NCI-H345 (cell line): ENCODE data around the gene B3GALNT2.
A peak's percentile ranks its signal among the peaks of the same experiment; 100 is the strongest.
"Not testable (repeated sequence)": the region's sequence is repeated elsewhere in the genome, so short reads cannot be mapped to it uniquely, and the experiment has no call there.

Source experiments
- DNase-seq: peaks from one replicate; lab custom pipeline; 2025; lab: John Stamatoyannopoulos, UW

B3GALNT2 gene

DNA sequence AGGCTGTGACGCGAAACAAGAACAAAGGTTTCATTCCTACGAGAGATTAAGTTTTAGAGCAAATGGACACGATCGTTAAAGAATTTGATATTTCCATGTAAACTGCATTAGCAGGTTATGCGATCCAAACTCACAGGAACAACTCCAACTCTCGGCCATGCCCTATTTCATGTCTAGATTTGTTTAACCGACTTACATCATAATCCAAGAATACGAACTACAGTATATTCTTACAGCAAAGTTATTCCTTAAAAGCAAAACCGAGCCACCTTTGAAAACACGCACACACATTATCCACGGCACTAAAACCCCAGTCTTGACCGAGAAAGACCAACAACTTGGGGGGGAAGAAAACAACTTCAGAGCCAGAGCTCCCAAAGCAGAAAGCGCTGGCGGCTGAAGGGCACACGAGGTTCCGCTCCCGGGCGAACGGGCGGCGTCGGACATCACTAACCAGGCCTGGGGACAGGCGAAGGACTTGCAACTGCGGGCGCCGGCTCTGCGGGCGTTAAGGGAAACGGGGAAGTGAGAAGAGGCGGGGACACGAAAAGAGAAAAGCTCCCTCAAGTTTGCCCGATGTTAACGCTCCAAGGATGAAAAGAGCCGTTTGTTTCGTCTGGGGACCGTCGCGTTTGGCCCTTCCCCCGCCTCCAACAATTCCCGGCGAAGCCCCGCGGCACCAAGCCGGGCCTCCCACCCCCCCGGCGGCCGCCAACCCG is 690 bp downstream of the B3GALNT2 start:
- DNase-seq: peak; percentile 58

GRCh38 chr1:235502601-235503402 is 1.4 kb downstream of the B3GALNT2 start:
- no peak for DNase-seq

- DNase-seq: no peak
These were observed 3.2 kb downstream of the B3GALNT2 start for GRCh38 chr1:235500971-235501540.

DNA sequence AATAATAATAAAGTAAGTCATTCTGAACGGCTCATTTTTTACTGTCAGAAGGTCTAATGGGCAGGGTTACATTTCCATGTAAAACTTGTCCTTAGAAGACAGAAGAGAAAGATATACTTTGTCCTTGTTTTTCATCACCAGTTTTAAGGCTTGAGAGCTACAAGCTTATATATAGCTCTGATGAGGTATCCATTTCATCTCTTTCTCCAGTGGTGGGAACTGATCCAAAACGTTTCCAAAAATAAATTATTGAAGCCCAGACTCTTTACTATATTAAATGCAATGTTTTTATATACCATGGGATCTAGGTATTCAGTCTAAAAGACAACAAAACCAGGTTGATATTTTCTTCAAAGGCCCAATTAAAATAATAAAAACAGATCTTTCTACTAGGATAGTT is 8.7 kb downstream of the B3GALNT2 start:
- DNase-seq: no peak

GRCh38 chr1:235495030-235495429 is 9.2 kb downstream of the B3GALNT2 start:
- no peak for DNase-seq

DNA sequence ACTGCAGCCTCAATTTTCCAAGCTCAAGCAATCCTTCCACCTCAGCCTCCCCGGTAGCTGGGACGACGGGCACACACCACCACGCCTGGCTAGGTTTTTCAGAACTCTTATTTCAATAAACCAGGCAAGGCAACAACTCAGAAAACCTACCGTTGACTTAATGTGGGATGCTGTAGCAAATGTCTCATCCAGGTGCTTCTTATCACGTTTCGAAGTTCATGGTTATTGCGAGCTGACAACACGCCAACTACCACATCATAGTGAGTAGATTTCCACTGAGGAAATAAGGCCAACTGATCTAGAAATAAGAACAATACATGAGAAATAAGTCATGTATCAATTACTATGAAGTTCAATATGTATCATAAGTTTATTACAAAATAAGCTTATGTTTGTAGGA is 9.7 kb downstream of the B3GALNT2 start:
- no peak for DNase-seq

- no peak for DNase-seq
These were observed 12.6 kb downstream of the B3GALNT2 start for GRCh38 chr1:235491644-235492043.

- DNase-seq: no peak
These were observed 17.9 kb downstream of the B3GALNT2 start for GRCh38 chr1:235486321-235486720.

GRCh38 chr1:235485558-235485957 is 18.7 kb downstream of the B3GALNT2 start:
- no peak for DNase-seq

DNA sequence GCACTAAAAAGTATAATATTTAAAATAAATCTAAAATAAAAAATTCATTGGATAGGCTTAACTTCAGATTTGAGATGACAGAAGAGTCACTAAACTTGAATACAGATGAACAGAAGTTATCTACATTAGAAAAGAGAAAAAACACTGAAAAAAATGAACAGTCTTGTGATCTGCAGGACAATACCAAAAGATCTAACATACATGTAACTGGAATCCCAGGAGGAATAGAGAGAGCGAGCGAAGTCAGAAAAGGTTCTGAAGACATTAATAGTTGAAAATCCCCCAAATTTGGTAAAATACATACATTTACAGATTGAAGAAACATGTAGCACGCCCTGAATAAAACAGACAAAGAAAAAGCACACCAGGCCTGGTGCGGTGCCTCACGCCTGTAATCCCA is 21.2 kb downstream of the B3GALNT2 start:
- no peak for DNase-seq

GRCh38 chr1:235473806-235474205 is 30.4 kb downstream of the B3GALNT2 start:
- DNase-seq: no peak

GRCh38 chr1:235470741-235471439 is 33.4 kb downstream of the B3GALNT2 start:
- no peak for DNase-seq

- DNase-seq: not testable (repeated sequence)
These were observed 34.4 kb downstream of the B3GALNT2 start for GRCh38 chr1:235469897-235470296.

GRCh38 chr1:235468970-235469369 is 35.3 kb downstream of the B3GALNT2 start:
- no peak for DNase-seq

DNA sequence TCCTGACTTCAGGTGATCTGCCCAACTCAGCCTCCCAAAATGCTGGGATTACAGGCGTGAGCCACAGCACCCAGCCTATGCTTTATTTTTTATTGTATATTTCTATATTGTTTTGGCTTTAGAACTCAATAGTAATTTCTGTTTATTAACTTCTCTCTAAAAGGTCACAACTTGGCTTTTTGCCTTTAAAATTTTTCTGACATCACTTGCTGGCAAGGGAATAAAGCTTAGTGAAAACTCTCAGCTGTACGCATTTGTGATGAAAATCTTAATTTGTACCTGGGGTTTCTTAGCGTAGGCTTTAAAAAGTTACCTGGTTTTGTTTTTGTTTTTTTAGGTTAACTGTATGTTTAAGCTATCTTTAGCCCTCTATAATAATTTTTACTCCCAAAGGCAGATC is 36.2 kb downstream of the B3GALNT2 start:
- no peak for DNase-seq

GRCh38 chr1:235465066-235465465 is 39.2 kb downstream of the B3GALNT2 start:
- DNase-seq: no peak

DNA sequence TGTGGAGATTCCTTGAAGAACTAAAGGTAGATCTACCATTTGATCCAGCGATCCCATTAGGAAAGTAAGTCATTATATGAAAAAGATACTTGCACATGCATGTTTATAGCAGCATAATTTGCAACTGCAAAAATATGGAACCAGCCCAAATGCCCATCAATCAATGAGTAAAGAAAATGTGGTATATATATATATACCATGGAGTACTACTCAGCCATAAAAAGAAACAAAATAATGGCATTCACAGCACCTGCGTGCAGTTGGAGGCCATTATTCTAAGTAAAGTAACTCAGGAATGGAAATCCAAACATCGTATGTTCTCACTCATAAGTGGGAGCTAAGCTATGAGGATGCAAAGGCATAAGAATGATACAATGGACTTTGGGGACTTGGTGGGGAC is 41.4 kb downstream of the B3GALNT2 start:
- not testable (repeated sequence) for DNase-seq

- no peak for DNase-seq
These were observed 42.3 kb downstream of the B3GALNT2 start for GRCh38 chr1:235461954-235462353.

- no peak for DNase-seq
These were observed 43.5 kb downstream of the B3GALNT2 start for GRCh38 chr1:235460770-235461169.

- not testable (repeated sequence) for DNase-seq
These were observed 46.4 kb downstream of the B3GALNT2 start for GRCh38 chr1:235457856-235458255.

DNA sequence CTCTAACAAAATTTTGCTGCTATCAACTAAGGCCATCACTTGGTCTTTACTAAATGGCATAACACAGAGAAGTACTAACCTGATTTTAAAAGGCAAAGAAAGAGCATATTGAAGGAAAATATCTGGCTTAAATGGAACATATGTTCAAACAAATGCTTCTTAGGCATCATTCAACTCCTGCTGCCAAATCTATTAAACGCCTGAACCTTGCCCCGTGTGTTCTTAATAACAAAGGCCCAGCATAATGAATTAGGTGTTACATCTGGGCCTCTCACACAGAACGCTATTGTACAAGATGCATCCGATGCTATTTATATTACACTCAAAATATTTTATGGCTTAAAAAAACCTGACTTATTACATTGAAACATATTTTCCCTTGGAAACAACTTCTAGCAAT is 48.4 kb downstream of the B3GALNT2 start:
- DNase-seq: no peak

DNA sequence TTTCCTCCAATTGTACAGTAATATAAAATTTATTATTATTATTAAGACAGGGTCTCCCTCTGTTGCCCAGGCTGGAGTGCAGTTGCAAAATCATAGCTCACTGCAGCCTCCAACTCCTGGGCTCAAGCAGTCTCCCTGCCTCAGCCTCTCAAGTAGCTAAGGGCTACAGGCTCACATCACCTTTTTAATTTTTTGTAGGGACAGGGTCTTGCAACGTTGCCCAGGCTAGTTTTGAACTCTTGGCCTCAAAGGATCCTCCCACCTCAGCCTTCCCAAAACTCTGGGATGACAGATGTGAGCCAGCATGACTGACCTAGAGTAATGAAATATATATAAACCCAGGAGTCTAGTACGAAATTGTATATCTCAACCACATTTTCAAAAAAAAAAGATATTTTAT is 49.2 kb downstream of the B3GALNT2 start:
- no peak for DNase-seq
